ENCODE measurements around the gene RHCG.
A peak's percentile ranks its signal among the peaks of the same experiment; 100 is the strongest.

The RHCG gene

GRCh38 chr15:89487791-89488190, 8.6 kb downstream of the RHCG start:
- no peaks in the 10 kb centered on the region for H3K79me2 ChIP-seq (ENCODE audit: insufficient read depth, low read length)
- no peaks in the 10 kb centered on the region for H3K9me2 ChIP-seq (ENCODE audit: low read depth, low read length)
- no peak overlapping the region for H2AFZ ChIP-seq (ENCODE audit: low read length)
- no peaks in the 10 kb centered on the region for H3K27me3 ChIP-seq (ENCODE audit: insufficient read depth, low read length)
- no peak overlapping the region for H3K9ac ChIP-seq (ENCODE audit: low read length)
- no peak overlapping the region for H3K4me2 ChIP-seq (ENCODE audit: low read length)
- no peaks in the 10 kb centered on the region for H3K4me1 ChIP-seq (ENCODE audit: insufficient read depth, low read length, severe bottlenecking)
- H3K27ac ChIP-seq (ENCODE audit: low read depth, low read length, poor library complexity, severe bottlenecking), result no peak overlapping the region
- H3K9me3 ChIP-seq (ENCODE audit: low read length), result no peaks in the 10 kb centered on the region
- TF ChIP-seq EZH2 (IDR thresholded peaks at IDR 0.05; ENCODE audit: borderline replicate concordance, low read length), result no peak
- TF ChIP-seq CTCF (IDR thresholded peaks at IDR 0.05; ENCODE audit: low read length), result no peak
- no peaks in the 10 kb centered on the region for H4K20me1 ChIP-seq (ENCODE audit: insufficient read depth, low read length)
- H3K36me3 ChIP-seq (ENCODE audit: insufficient read depth, low read length), result no peaks in the 10 kb centered on the region
- no peak overlapping the region for H3K4me3 ChIP-seq (ENCODE audit: low read depth, low read length, poor library complexity, severe bottlenecking)
- H3F3A ChIP-seq (ENCODE audit: insufficient read depth, low read length), result no peaks in the 10 kb centered on the region

DNA sequence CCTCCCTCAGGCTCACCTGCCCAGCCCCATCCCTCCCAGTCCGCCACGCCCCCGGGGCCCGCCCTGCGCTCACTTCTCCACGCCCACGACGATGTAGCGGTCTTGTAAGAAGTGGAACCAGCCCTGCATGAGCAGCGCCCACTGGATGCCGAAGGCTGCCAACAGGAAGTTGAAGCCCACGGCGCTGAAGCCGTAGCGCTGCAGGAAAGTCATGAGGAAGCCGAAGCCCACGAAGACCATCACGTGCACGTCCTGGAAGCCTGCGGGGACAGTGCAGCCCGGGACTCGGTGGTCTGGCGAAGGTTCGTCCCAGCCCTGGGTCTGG, 9.7 kb downstream of the RHCG start:
- Histone ChIP-seq H3K27ac (ENCODE audit: low read depth, low read length, poor library complexity, severe bottlenecking) (no peak overlapping the region), H2AFZ (ENCODE audit: low read length) (no peak overlapping the region), H3K27me3 (ENCODE audit: insufficient read depth, low read length) (no peaks in the 10 kb centered on the region), H3K4me3 (ENCODE audit: low read depth, low read length, poor library complexity, severe bottlenecking) (peak overlapping the region; percentile 38), H3K79me2 (ENCODE audit: insufficient read depth, low read length) (no peaks in the 10 kb centered on the region), H4K20me1 (ENCODE audit: insufficient read depth, low read length) (no peaks in the 10 kb centered on the region), H3K4me2 (ENCODE audit: low read length) (peak overlapping the region; percentile 52), H3K9me2 (ENCODE audit: low read depth, low read length) (no peaks in the 10 kb centered on the region), H3K36me3 (ENCODE audit: insufficient read depth, low read length) (no peaks in the 10 kb centered on the region), H3K9me3 (ENCODE audit: low read length) (no peaks in the 10 kb centered on the region), H3K4me1 (ENCODE audit: insufficient read depth, low read length, severe bottlenecking) (no peaks in the 10 kb centered on the region), H3F3A (ENCODE audit: insufficient read depth, low read length) (no peaks in the 10 kb centered on the region), H3K9ac (ENCODE audit: low read length) (no peak overlapping the region)
- TF ChIP-seq EZH2 (IDR thresholded peaks at IDR 0.05; ENCODE audit: borderline replicate concordance, low read length), result no peak
- TF ChIP-seq CTCF (IDR thresholded peaks at IDR 0.05; ENCODE audit: low read length), result no peak

- H3K27me3 ChIP-seq (ENCODE audit: insufficient read depth, low read length), result peaks cover 3% of the 10 kb centered on the region; the same call in 1 of the 2 replicates
- no peaks in the 10 kb centered on the region for H3K36me3 ChIP-seq (ENCODE audit: insufficient read depth, low read length)
- no peak overlapping the region for H3K27ac ChIP-seq (ENCODE audit: low read depth, low read length, poor library complexity, severe bottlenecking)
- no peaks in the 10 kb centered on the region for H3K9me3 ChIP-seq (ENCODE audit: low read length)
- H3K79me2 ChIP-seq (ENCODE audit: insufficient read depth, low read length), result no peaks in the 10 kb centered on the region
- H3K9ac ChIP-seq (ENCODE audit: low read length), result no peak overlapping the region
- no peaks in the 10 kb centered on the region for H4K20me1 ChIP-seq (ENCODE audit: insufficient read depth, low read length)
- no peak overlapping the region for H2AFZ ChIP-seq (ENCODE audit: low read length)
- H3K9me2 ChIP-seq (ENCODE audit: low read depth, low read length), result no peaks in the 10 kb centered on the region
- H3K4me1 ChIP-seq (ENCODE audit: insufficient read depth, low read length, severe bottlenecking), result no peaks in the 10 kb centered on the region
- TF ChIP-seq EZH2 (IDR thresholded peaks at IDR 0.05; ENCODE audit: borderline replicate concordance, low read length) (no peak), CTCF (IDR thresholded peaks at IDR 0.05; ENCODE audit: low read length) (no peak)
- H3F3A ChIP-seq (ENCODE audit: insufficient read depth, low read length), result no peaks in the 10 kb centered on the region
- H3K4me3 ChIP-seq (ENCODE audit: low read depth, low read length, poor library complexity, severe bottlenecking), result no peak overlapping the region
- no peak overlapping the region for H3K4me2 ChIP-seq (ENCODE audit: low read length)
Measured at GRCh38 chr15:89483079-89483478, 13.3 kb downstream of the RHCG start.

Measured in OCI-LY1 (cell line).